Testis (tissue), 3 donors: ENCODE data around the gene STAC3. TPM values are rescaled to one million over a fixed set of nuclear protein-coding genes. Genes with fewer than 3 reads are reported as not detected.
A peak's percentile ranks its signal among the peaks of the same experiment; 100 is the strongest.

Source experiments
- DNase-seq: peaks from one replicate; pipeline ENCODE4 v3.0.0-alpha.2; 2019
- H3K27ac ChIP-seq, 2 donors: fragments of 200-600 bp; sonication (generic); one replicate each; pipeline ENCODE4 v1.5.1; 2019
- H3K27me3 ChIP-seq: fragments of 200-600 bp; sonication (generic); one replicate; pipeline ENCODE4 v1.5.1; 2019
- H3K36me3 ChIP-seq: fragments of 200-600 bp; sonication (generic); one replicate; pipeline ENCODE4 v1.5.1; 2017; ENCODE audit warnings: low read depth; ENCODE audit errors: missing control alignments
- H3K4me1 ChIP-seq: fragments of 200-600 bp; sonication (generic); one replicate; pipeline ENCODE4 v1.5.1; 2019
- H3K4me3 ChIP-seq, 2 donors: fragments of 200-600 bp; sonication (generic); one replicate each; pipeline ENCODE4 v1.5.1; 2017 to 2019
- H3K9me3 ChIP-seq: fragments of 200-600 bp; sonication (generic); one replicate; pipeline ENCODE4 v1.5.1; 2017
- CTCF ChIP-seq, 3 experiments: fragments of 450-650 bp in 2 of 3; fragments of 200-600 bp in 1 of 3; sonication (generic) in 1 of 3; IDR thresholded peaks; one replicate each; pipeline ENCODE4 v1.5.1; 2016 to 2019; ENCODE audit warnings: antibody characterized with exemption in 3 of 3, mild to moderate bottlenecking in 2 of 3, moderate library complexity in 1 of 3
- POLR2A ChIP-seq: fragments of 450-650 bp; IDR thresholded peaks from one replicate; pipeline ENCODE4 v1.6.1; 2017; ENCODE audit warnings: antibody characterized with exemption, mild to moderate bottlenecking, moderate library complexity
- WGBS, 2 donors: methylation state at CpG; one replicate each; pipeline ENCODE4 v1.1.5; 2018; 5-methylcytosine and 5-hydroxymethylcytosine counted together
- intact Hi-C: fragments of 100-400 bp; cut with DNase I; formaldehyde crosslinking; loops from one replicate; pipeline ENCODE4 v1.15.1; 2023; ENCODE audit warnings: low total_unique reads
- polyA plus RNA-seq: library from polyadenylated mRNA; stranded (reverse); fragments of 350-450 nt; fragmentation: Illumina TruSeq; extraction: RNeasy Lipid Tissue Mini Kit (QIAGEN cat#74804); gene quantifications from one replicate; pipeline ENCODE4 v1.2.3, GENCODE V29; 2014; ENCODE audit warnings: low read depth, low replicate concordance; ENCODE audit not compliant: insufficient read depth
- total RNA-seq, 2 donors: library from RNA; depleted of rRNA; stranded (reverse); fragments of >200 nt; gene quantifications; one replicate each; pipeline ENCODE4 v1.2.3, GENCODE V29; 2016

Gene STAC3
- total and polyA plus RNA-seq, 3 donors from 2014 or later, result 5.0 to 23.4 (median 12.0) TPM

GRCh38 chr12:57213763-57214397, 37.1 kb downstream of the STAC3 start:
- Histone ChIP-seq H3K27me3 (no peaks in the 10 kb centered on the region), H3K36me3 (no peaks in the 10 kb centered on the region), H3K9me3 (no peaks in the 10 kb centered on the region), H3K4me3 (no peak overlapping the region), H3K27ac (no peak overlapping the region), H3K4me1 (peaks cover 27% of the 10 kb centered on the region)
- intact Hi-C loops, result no loop called here
- TF ChIP-seq CTCF (IDR thresholded peaks at IDR 0.05) (no peak), POLR2A (no peak)
- no peak for DNase-seq
- 53 to 75% methylated on average over 4 of the region's 4 CpGs for WGBS, 2 donors

GRCh38 chr12:57213058-57213715, 37.8 kb downstream of the STAC3 start:
- Histone ChIP-seq H3K27ac (peak overlapping the region; percentile 33 to 50), H3K9me3 (no peaks in the 10 kb centered on the region)
- 13 to 16% methylated on average over 16 of the region's 16 CpGs for WGBS, 2 donors

GRCh38 chr12:57212701-57213057, 38.3 kb downstream of the STAC3 start:
- Histone ChIP-seq H3K36me3 (no peaks in the 10 kb centered on the region), H3K27me3 (no peaks in the 10 kb centered on the region), H3K4me3 (no peak overlapping the region), H3K9me3 (no peaks in the 10 kb centered on the region), H3K4me1 (peaks cover 26% of the 10 kb centered on the region), H3K27ac (peak overlapping the region; percentile 33 to 50)
- TF ChIP-seq CTCF (IDR thresholded peaks at IDR 0.05) (no peak), POLR2A (no peak)
- 61 to 68% methylated on average over 7 of the region's 7 CpGs for WGBS, 2 donors
- DNase-seq, result no peak
- intact Hi-C loops, result no loop called here

More at GRCh38 chr12:57213058-57213715, 37.8 kb downstream of the STAC3 start:
- Histone ChIP-seq H3K4me3 (no peak overlapping the region), H3K4me1 (peaks cover 27% of the 10 kb centered on the region), H3K27me3 (no peaks in the 10 kb centered on the region), H3K36me3 (no peaks in the 10 kb centered on the region)
- TF ChIP-seq CTCF (IDR thresholded peaks at IDR 0.05) (peak; percentile 87 to 95 (median 93)), POLR2A (no peak)
- peak; percentile 94 for DNase-seq
- intact Hi-C loops, result no loop called here

GRCh38 chr12:57211791-57212700, 38.9 kb downstream of the STAC3 start:
- Histone ChIP-seq H3K9me3 (no peaks in the 10 kb centered on the region), H3K4me3 (no peak overlapping the region), H3K27ac (peak overlapping the region in 1 of 2 donors; percentile 33), H3K36me3 (no peaks in the 10 kb centered on the region), H3K27me3 (no peaks in the 10 kb centered on the region), H3K4me1 (peaks cover 19% of the 10 kb centered on the region)
- no peak for TF ChIP-seq CTCF (IDR thresholded peaks at IDR 0.05)
- intact Hi-C loops, result no loop called here
- 79 to 80% methylated on average over 26 to 27 of the region's 27 CpGs for WGBS, 2 donors
- DNase-seq, result no peak
